ENCODE measurements around the gene U2AF2. TPM values are rescaled to one million over a fixed set of nuclear protein-coding genes. Genes with fewer than 3 reads are reported as not detected.
"Not testable (repeated sequence)": the region's sequence is repeated elsewhere in the genome, so short reads cannot be mapped to it uniquely, and the experiment has no call there.

Gene U2AF2
- total RNA-seq, 1 donor from 2014 or later, result 145 TPM

- intact Hi-C loops (cut with DNase I), result no loop called here
- no peak overlapping the region for H3K27ac ChIP-seq
- H3K27me3 ChIP-seq, result no peaks in the 10 kb centered on the region
- peaks cover 4% of the 10 kb centered on the region for H3K4me1 ChIP-seq
- no peaks in the 10 kb centered on the region for H3K9me3 ChIP-seq
- no peak for TF ChIP-seq POLR2AphosphoS5 (IDR thresholded peaks at IDR 0.05; ENCODE audit: insufficient read depth in 1 of 2, low read depth in 1 of 2)
- TF ChIP-seq CTCF (IDR thresholded peaks at IDR 0.05), result no peak
- H3K4me3 ChIP-seq, result no peak overlapping the region
- no peak for DNase-seq (ENCODE audit: extremely low spot score in 2 of 2)
- no peaks in the 10 kb centered on the region for H3K36me3 ChIP-seq
Measured at GRCh38 chr19:55705972-55706371, 51.1 kb downstream of the U2AF2 start.

- Histone ChIP-seq H3K4me1 (no peaks in the 10 kb centered on the region), H3K9me3 (no peaks in the 10 kb centered on the region), H3K27ac (no peak overlapping the region), H3K27me3 (no peaks in the 10 kb centered on the region), H3K36me3 (no peaks in the 10 kb centered on the region), H3K4me3 (no peak overlapping the region)
- intact Hi-C loops (cut with DNase I), result no loop called here
- no peak for TF ChIP-seq POLR2A (IDR thresholded peaks at IDR 0.05)
- no peak for TF ChIP-seq CTCF (IDR thresholded peaks at IDR 0.05)
- TF ChIP-seq POLR2AphosphoS5 (IDR thresholded peaks at IDR 0.05; ENCODE audit: insufficient read depth in 1 of 2, low read depth in 1 of 2), result no peak
- no peak for DNase-seq (ENCODE audit: extremely low spot score in 2 of 2)
Measured at GRCh38 chr19:55711719-55712118, 56.9 kb downstream of the U2AF2 start.

GRCh38 chr19:55712804-55713631, 58.2 kb downstream of the U2AF2 start:
- no peaks in the 10 kb centered on the region for H3K36me3 ChIP-seq
- intact Hi-C loops (cut with DNase I), result no loop called here
- DNase-seq (ENCODE audit: extremely low spot score in 2 of 2), result no peak
- H3K27ac ChIP-seq, result no peak overlapping the region
- H3K9me3 ChIP-seq, result no peaks in the 10 kb centered on the region
- TF ChIP-seq CTCF (IDR thresholded peaks at IDR 0.05), result no peak
- no peak for TF ChIP-seq POLR2AphosphoS5 (IDR thresholded peaks at IDR 0.05; ENCODE audit: insufficient read depth in 1 of 2, low read depth in 1 of 2)
- no peak for TF ChIP-seq POLR2A (IDR thresholded peaks at IDR 0.05)
- no peak overlapping the region for H3K4me3 ChIP-seq
- H3K27me3 ChIP-seq, result no peaks in the 10 kb centered on the region
- H3K4me1 ChIP-seq, result no peaks in the 10 kb centered on the region

- Histone ChIP-seq H3K4me3 (no peak overlapping the region), H3K27me3 (no peaks in the 10 kb centered on the region), H3K4me1 (no peaks in the 10 kb centered on the region), H3K27ac (no peak overlapping the region), H3K9me3 (no peaks in the 10 kb centered on the region), H3K36me3 (no peaks in the 10 kb centered on the region)
- DNase-seq (ENCODE audit: extremely low spot score in 2 of 2), result no peak
- TF ChIP-seq CTCF (IDR thresholded peaks at IDR 0.05) (no peak), POLR2AphosphoS5 (IDR thresholded peaks at IDR 0.05; ENCODE audit: insufficient read depth in 1 of 2, low read depth in 1 of 2) (no peak), POLR2A (IDR thresholded peaks at IDR 0.05) (no peak)
- intact Hi-C loops (cut with DNase I), result no loop called here
Measured at GRCh38 chr19:55716531-55716930, 61.7 kb downstream of the U2AF2 start.

- intact Hi-C loops (cut with DNase I), result no loop called here
- Histone ChIP-seq H3K4me3 (no peak overlapping the region), H3K27ac (no peak overlapping the region), H3K36me3 (no peaks in the 10 kb centered on the region), H3K27me3 (no peaks in the 10 kb centered on the region), H3K4me1 (no peaks in the 10 kb centered on the region), H3K9me3 (no peaks in the 10 kb centered on the region)
- DNase-seq (ENCODE audit: extremely low spot score in 2 of 2), result no peak
- TF ChIP-seq CTCF (IDR thresholded peaks at IDR 0.05), result no peak
- TF ChIP-seq POLR2AphosphoS5 (IDR thresholded peaks at IDR 0.05; ENCODE audit: insufficient read depth in 1 of 2, low read depth in 1 of 2), result no peak
- TF ChIP-seq POLR2A (IDR thresholded peaks at IDR 0.05), result no peak
Measured at GRCh38 chr19:55717251-55717650, 62.4 kb downstream of the U2AF2 start.

GRCh38 chr19:55717879-55718711, 63.3 kb downstream of the U2AF2 start:
- H3K27ac ChIP-seq; H3K4me1 ChIP-seq; intact Hi-C loops (cut with DNase I); H3K4me3 ChIP-seq; H3K36me3 ChIP-seq; H3K27me3 ChIP-seq; H3K9me3 ChIP-seq; DNase-seq (ENCODE audit: extremely low spot score in 2 of 2): not testable (repeated sequence)

All from vagina (tissue), 2 donors.